WTC11 (cell line): ENCODE data around the gene GRPR.

Source experiments
- CTCF ChIP-seq: fragments of 200-600 bp; IDR thresholded peaks from 2 replicates; pipeline ENCODE4 v1.8.0; 2022; ENCODE audit warnings: antibody characterized with exemption
- NFATC4 ChIP-seq: fragments of 250-450 bp; sonication (Bioruptor Pico); IDR thresholded peaks from 2 replicates; pipeline ENCODE4 v1.9.0; 2021; ENCODE audit warnings: mild to moderate bottlenecking
- NR3C1 ChIP-seq: sonication (generic); formaldehyde crosslinking; conservative IDR thresholded peaks from 2 replicates; pipeline ENCODE4 v1.8.1; 2023; ENCODE audit warnings: low read depth, mild to moderate bottlenecking, missing genetic modification reagents
- SP1 ChIP-seq: sonication (generic); formaldehyde crosslinking; conservative IDR thresholded peaks from 2 replicates; pipeline ENCODE4 v1.8.1; 2022; ENCODE audit warnings: missing genetic modification reagents
- TF ChIP-seq, protein P1 (sequence below): sonication (generic); formaldehyde crosslinking; IDR thresholded peaks from 2 replicates; pipeline ENCODE4 v1.8.0; 2022; ENCODE audit warnings: mild to moderate bottlenecking, missing genetic modification reagents

DNA sequence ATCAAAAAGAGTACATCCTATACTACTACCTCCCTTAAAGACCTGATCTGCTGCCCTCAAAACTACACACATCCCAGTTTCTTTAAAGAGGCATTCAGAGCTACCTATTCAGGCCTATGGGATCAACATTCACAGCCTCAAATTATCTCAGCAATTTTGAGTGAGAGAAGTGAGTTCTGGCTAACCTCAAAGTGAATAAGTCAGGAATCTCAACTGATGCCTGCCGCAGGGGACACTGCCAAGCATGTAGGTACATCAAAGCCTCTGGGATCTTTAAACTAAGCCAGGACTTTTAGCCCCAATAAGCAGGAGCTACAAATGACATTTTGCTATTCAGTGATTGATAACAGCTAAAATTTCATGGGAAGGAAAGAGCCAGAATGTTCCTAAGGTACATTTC lies 11.6 kb downstream of the GRPR start:
- no peak for TF ChIP-seq NR3C1 (CRISPR knock-in tag)
- TF ChIP-seq CTCF = no peak
- no peak for TF ChIP-seq NFATC4 (CRISPR knock-in tag)
- TF ChIP-seq, protein P1, sequence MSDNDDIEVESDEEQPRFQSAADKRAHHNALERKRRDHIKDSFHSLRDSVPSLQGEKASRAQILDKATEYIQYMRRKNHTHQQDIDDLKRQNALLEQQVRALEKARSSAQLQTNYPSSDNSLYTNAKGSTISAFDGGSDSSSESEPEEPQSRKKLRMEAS (CRISPR knock-in tag) = no peak
- TF ChIP-seq SP1 (CRISPR knock-in tag) = no peak
